GM23338 (cell line): Measurements from ENCODE around the gene TMEM44.

Experiments used
- EZH2 ChIP-seq: fragments of 200-600 bp; sonication (generic); IDR thresholded peaks from one replicate; pipeline ENCODE4 v1.8.0; 2017; ENCODE audit warnings: antibody characterized with exemption, mild to moderate bottlenecking, low read depth; ENCODE audit not compliant: unreplicated experiment
- POLR2AphosphoS5 ChIP-seq: IDR thresholded peaks from 2 replicates; pipeline ENCODE4 v1.6.1; 2016; ENCODE audit warnings: antibody characterized with exemption, low read depth
- TF ChIP-seq, protein P1 (sequence below), 2 experiments: fragments of 200-600 bp in 1 of 2; sonication (generic) in 1 of 2; conservative IDR thresholded peaks; 2 replicates each; pipeline versions ENCODE4 v1.5.1 to v1.6.1; 2016 to 2017; ENCODE audit warnings: antibody characterized with exemption in 2 of 2, low read depth in 2 of 2, mild to moderate bottlenecking in 2 of 2, moderate library complexity in 1 of 2

DNA sequence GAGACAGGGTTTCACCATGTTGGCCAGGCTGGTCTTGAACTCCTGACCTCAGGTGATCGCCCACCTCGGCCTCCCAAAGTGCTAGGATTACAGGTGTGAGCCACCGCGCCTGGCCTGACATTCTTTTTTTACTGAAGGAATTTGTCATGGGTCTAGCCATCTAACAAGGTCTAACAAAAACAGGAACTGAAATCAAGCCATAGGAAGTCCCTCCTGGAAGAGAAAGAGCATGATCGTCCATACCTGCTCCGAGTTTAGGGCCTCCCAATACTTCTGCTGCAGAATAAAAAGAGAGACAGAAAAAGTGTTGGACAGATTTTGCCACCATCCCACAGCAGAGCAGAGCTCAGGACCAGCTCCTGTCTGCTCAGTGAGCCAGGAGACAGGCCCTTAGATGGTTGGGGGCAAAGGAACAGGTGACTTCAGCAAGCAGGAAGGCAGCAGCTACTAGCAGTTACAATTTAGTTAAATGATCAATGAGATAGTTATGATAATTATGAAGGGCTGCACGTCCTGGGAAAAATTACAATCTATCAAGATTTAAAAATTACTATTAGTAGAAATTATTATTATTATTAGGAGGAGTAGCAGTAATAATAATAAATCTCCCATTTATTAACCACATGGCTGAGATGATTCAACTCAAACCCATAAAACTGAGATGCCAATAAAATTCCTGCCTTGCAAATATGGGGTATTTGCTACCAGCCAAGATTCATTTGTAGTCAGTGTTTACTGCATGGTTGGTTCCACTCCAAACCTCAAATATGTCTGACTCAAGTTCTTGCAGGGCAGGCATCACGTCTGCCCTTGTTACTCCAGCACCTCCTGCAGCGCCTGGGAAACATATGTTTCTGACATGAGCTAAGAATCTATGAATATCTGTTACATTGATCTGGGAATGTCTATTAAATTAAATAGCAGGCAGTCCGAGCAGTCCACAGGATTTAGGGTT is 40.1 kb downstream of the TMEM44 start:
- no peak for TF ChIP-seq EZH2
- TF ChIP-seq, protein P1, sequence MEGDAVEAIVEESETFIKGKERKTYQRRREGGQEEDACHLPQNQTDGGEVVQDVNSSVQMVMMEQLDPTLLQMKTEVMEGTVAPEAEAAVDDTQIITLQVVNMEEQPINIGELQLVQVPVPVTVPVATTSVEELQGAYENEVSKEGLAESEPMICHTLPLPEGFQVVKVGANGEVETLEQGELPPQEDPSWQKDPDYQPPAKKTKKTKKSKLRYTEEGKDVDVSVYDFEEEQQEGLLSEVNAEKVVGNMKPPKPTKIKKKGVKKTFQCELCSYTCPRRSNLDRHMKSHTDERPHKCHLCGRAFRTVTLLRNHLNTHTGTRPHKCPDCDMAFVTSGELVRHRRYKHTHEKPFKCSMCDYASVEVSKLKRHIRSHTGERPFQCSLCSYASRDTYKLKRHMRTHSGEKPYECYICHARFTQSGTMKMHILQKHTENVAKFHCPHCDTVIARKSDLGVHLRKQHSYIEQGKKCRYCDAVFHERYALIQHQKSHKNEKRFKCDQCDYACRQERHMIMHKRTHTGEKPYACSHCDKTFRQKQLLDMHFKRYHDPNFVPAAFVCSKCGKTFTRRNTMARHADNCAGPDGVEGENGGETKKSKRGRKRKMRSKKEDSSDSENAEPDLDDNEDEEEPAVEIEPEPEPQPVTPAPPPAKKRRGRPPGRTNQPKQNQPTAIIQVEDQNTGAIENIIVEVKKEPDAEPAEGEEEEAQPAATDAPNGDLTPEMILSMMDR (conservative IDR thresholded peaks at IDR 0.05; ENCODE audit: low read depth in 2 of 2) = no peak
- no peak for TF ChIP-seq POLR2AphosphoS5
